DND-41 (cell line): ENCODE measurements around the gene SOX9.

Source experiments
- ATAC-seq: fragments of 200-7000 bp; cut with Tn5 transposase; 3 replicates; pipeline ENCODE4 v1.9.1; 2021; ENCODE audit warnings: low read depth; ENCODE audit not compliant: insufficient read depth
- DNase-seq: peaks from one replicate; pipeline ENCODE4 v3.0.0-alpha.2; 2020
- H2AFZ ChIP-seq: 2 replicates; pipeline ENCODE4 v1.6.0; 2012; ENCODE audit warnings: low read depth, low read length
- H3K27ac ChIP-seq: 2 replicates; pipeline ENCODE4 v1.5.1; 2012; ENCODE audit warnings: low read length, inconsistent platforms
- H3K27me3 ChIP-seq: fragments of 200-600 bp; sonication (generic); 2 replicates; pipeline ENCODE4 v1.6.0; 2012; ENCODE audit warnings: low read length, mild to moderate bottlenecking, inconsistent platforms; ENCODE audit not compliant: insufficient read depth, poor library complexity
- H3K36me3 ChIP-seq: 2 replicates; pipeline ENCODE4 v1.5.1; 2012; ENCODE audit warnings: low read length, inconsistent platforms; ENCODE audit not compliant: insufficient read depth
- H3K4me1 ChIP-seq: 2 replicates; pipeline ENCODE4 v1.5.1; 2012; ENCODE audit warnings: mild to moderate bottlenecking, low read length; ENCODE audit not compliant: insufficient read depth
- H3K4me2 ChIP-seq: 2 replicates; pipeline ENCODE4 v1.6.0; 2012; ENCODE audit warnings: mild to moderate bottlenecking, moderate library complexity, low read length, inconsistent platforms; ENCODE audit not compliant: insufficient read depth
- H3K4me3 ChIP-seq, 2 experiments: fragments of 200-600 bp in 1 of 2; shearing (Covaris generic) in 1 of 2; 2 replicates each; pipeline ENCODE4 v1.5.1; 2012 to 2016; ENCODE audit warnings: inconsistent platforms in 2 of 2, low read length in 2 of 2, mild to moderate bottlenecking in 2 of 2, low read depth in 1 of 2, moderate library complexity in 1 of 2
- H3K79me2 ChIP-seq: 2 replicates; pipeline ENCODE4 v1.6.0; 2012; ENCODE audit warnings: low read length, inconsistent platforms; ENCODE audit not compliant: insufficient read depth
- H3K9ac ChIP-seq: 2 replicates; pipeline ENCODE4 v1.6.0; 2012; ENCODE audit warnings: low read depth, mild to moderate bottlenecking, inconsistent platforms, low read length, moderate library complexity
- H3K9me3 ChIP-seq: 2 replicates; pipeline ENCODE4 v1.5.1; 2012; ENCODE audit warnings: low read length, moderate library complexity, mild to moderate bottlenecking, inconsistent platforms; ENCODE audit not compliant: insufficient read depth, severe bottlenecking
- H4K20me1 ChIP-seq: 2 replicates; pipeline ENCODE4 v1.6.0; 2012; ENCODE audit warnings: low read length; ENCODE audit not compliant: insufficient read depth
- EZH2 ChIP-seq: IDR thresholded peaks from 3 replicates; pipeline ENCODE4 v1.6.1; 2012; ENCODE audit warnings: borderline replicate concordance, low read depth, mild to moderate bottlenecking, moderate library complexity, low read length, inconsistent platforms; ENCODE audit not compliant: severe bottlenecking
- TF ChIP-seq, protein P1 (sequence below): IDR thresholded peaks from 2 replicates; pipeline ENCODE4 v1.5.1; 2012; ENCODE audit warnings: borderline replicate concordance, low read length, moderate library complexity, mild to moderate bottlenecking; ENCODE audit not compliant: poor library complexity, severe bottlenecking; ENCODE audit errors: extremely low read depth

SOX9 gene

GRCh38 chr17:72100470-72100869, 20.4 kb upstream of the SOX9 start:
- ATAC-seq (no peak), DNase-seq (no peak)
- no peak for TF ChIP-seq EZH2
- TF ChIP-seq, protein P1, sequence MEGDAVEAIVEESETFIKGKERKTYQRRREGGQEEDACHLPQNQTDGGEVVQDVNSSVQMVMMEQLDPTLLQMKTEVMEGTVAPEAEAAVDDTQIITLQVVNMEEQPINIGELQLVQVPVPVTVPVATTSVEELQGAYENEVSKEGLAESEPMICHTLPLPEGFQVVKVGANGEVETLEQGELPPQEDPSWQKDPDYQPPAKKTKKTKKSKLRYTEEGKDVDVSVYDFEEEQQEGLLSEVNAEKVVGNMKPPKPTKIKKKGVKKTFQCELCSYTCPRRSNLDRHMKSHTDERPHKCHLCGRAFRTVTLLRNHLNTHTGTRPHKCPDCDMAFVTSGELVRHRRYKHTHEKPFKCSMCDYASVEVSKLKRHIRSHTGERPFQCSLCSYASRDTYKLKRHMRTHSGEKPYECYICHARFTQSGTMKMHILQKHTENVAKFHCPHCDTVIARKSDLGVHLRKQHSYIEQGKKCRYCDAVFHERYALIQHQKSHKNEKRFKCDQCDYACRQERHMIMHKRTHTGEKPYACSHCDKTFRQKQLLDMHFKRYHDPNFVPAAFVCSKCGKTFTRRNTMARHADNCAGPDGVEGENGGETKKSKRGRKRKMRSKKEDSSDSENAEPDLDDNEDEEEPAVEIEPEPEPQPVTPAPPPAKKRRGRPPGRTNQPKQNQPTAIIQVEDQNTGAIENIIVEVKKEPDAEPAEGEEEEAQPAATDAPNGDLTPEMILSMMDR, result no peak
- Histone ChIP-seq H3K27ac (no peak overlapping the region), H3K9ac (no peak overlapping the region), H3K79me2 (no peaks in the 10 kb centered on the region), H3K4me3 (no peak overlapping the region), H3K4me2 (no peak overlapping the region), H2AFZ (no peak overlapping the region), H3K36me3 (no peaks in the 10 kb centered on the region), H3K27me3 (no peaks in the 10 kb centered on the region), H3K9me3 (no peaks in the 10 kb centered on the region), H4K20me1 (no peaks in the 10 kb centered on the region), H3K4me1 (no peaks in the 10 kb centered on the region)

DNA sequence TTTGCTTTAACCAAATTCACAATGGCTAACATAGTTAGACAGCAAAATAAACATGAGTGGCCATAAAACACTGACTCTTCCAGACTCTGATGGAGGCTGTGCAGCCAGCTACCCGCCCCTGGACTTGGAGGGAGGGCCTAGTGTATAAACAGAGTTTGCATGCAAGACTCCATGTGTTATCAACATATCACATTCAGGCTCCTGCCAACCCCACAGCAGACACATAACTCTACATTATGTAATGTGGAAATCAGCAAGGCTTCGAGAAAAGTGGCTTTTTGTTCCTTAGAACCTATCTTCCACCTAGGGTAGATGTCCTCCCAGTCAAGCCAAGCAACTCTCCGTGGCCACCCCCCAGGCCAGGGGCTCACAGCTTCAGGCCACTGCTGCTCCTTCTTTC, 19.3 kb upstream of the SOX9 start:
- no peak overlapping the region for H3K4me3 ChIP-seq
- H3K27ac ChIP-seq, result no peak overlapping the region
- no peaks in the 10 kb centered on the region for H3K4me1 ChIP-seq
- no peaks in the 10 kb centered on the region for H3K9me3 ChIP-seq
- no peaks in the 10 kb centered on the region for H3K36me3 ChIP-seq
- no peak for TF ChIP-seq EZH2
- TF ChIP-seq, protein P1, result no peak
- H2AFZ ChIP-seq, result no peak overlapping the region
- no peaks in the 10 kb centered on the region for H3K79me2 ChIP-seq
- no peak for DNase-seq
- H3K27me3 ChIP-seq, result no peaks in the 10 kb centered on the region
- H3K9ac ChIP-seq, result no peak overlapping the region
- no peak for ATAC-seq
- H4K20me1 ChIP-seq, result no peaks in the 10 kb centered on the region
- H3K4me2 ChIP-seq, result no peak overlapping the region

DNA sequence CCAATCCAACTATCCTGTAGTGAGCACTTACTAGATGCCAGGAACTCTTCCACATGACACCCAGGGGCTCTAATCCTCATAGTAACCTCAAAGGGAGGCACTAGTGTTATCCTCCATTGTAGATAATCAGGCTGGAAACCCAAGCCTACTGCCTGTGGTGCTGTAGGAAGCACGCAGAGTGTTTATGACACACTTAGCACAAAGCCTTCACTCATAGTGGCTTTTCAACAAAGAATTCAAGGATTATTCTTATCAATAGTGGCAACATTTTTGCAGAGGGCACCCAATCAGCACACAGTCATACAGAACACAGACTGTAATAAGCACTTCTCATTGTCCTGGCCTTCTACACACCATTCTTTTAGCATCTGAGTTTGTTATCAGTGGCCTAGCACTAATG, 18.5 kb upstream of the SOX9 start:
- DNase-seq (no peak), ATAC-seq (no peak)
- no peak overlapping the region for H3K4me3 ChIP-seq
- H3K9me3 ChIP-seq, result no peaks in the 10 kb centered on the region
- H3K79me2 ChIP-seq, result no peaks in the 10 kb centered on the region
- H3K9ac ChIP-seq, result no peak overlapping the region
- H4K20me1 ChIP-seq, result no peaks in the 10 kb centered on the region
- no peak overlapping the region for H2AFZ ChIP-seq
- no peaks in the 10 kb centered on the region for H3K27me3 ChIP-seq
- no peak overlapping the region for H3K4me2 ChIP-seq
- H3K36me3 ChIP-seq, result no peaks in the 10 kb centered on the region
- no peak overlapping the region for H3K27ac ChIP-seq
- TF ChIP-seq, protein P1, result no peak
- TF ChIP-seq EZH2, result no peak
- H3K4me1 ChIP-seq, result no peaks in the 10 kb centered on the region
